Measurements from ENCODE around the gene GLB1L2.

The GLB1L2 gene

DNA sequence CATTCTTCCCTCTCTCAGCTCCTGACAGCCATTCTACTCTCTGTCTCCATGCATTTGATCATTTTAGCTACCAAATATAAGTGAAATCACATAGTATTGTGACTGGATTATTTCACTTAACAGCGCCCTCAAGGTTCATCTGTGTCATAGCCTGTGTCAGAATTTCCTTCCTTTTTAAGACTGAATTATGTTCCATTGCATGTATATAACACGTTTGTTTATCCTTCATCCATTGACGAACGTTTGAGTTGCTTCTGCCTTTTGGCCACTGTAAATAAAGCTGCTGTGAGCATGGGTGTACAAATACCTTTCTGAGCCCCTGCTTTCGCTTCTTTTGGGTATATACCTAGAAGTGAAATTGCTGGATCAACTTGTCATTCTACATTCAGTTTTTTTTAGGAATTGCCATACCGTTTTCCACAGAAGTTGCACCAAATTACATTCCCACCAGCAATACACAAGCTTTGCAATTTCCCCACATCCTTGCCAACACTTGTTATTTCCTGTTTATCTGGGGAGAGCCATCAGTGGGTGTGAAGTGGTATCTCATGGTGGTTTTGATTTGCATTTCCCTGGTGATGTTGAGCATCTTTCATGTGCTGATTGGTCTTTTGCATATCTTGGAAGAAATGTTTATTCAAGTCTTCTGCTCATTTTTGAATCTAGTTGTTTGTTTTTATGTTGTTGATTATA, 17.5 kb downstream of the GLB1L2 start:
- no peak for DNase-seq

DNA sequence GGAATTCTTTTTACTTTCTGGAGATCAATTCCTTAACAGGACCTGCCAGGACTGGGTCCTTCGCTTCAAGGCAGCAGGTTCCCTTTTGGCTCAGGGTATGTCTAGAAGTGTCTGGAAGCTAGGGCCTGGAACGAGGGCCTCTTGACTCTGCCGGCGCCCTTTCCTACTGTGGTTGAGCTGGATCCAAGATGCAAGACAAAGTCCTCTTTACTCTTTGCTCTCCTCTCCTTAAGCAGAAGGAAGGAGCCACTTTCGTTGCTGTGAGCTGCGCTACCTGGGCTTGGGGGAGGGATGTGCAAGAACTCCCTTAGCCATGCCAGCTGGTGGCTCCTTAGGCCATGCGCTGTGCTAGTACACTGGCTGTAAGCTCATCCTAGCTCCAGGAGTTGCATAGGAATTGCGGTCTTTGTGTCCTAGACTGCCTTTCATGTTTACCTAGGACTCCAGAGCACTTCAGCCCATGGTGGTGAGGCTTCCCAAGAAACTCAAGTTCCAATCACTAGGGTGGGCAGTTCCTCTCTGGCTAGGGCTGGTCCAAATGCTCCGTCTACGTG, 18.1 kb downstream of the GLB1L2 start:
- no peak for DNase-seq

DNA sequence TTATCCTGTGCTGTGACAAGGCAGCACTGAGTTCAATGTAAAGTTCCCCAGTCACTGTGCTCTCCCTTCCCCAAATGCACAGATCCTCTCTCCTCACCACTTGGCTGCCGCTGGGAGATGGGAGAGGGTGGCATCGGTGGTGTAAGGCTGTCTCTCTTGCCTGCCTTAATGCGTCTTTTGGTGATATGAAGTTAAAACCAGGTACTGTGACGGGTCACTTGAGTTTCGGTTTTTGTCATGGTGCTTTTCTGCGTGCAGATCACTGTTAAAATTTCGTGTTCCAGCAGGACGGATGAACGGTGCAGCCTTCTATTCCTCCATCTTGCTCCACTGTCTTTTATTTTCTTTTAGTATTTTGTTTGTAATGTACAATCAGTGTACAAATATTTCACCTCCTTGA, 18.6 kb downstream of the GLB1L2 start:
- DNase-seq: no peak

DNA sequence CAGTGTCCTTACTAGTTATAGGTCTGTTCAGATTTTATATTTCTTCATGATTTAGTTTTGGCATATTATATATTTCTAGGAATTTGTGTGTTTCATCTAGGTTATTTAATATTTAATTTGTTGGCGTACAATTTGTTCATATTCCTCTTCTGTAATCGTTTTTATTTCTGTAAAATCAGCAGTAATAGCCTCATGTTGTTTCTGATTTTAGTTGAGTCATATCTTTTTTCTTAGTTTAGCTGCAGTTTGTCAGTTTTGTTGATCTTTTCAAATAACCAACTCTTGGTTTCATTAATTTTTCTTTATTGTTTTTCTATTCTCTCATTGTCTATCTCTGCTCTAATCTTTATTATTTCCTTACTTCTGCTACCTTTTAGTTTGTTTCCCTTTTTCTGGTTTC, 20.3 kb downstream of the GLB1L2 start:
- DNase-seq: no peak

DNA sequence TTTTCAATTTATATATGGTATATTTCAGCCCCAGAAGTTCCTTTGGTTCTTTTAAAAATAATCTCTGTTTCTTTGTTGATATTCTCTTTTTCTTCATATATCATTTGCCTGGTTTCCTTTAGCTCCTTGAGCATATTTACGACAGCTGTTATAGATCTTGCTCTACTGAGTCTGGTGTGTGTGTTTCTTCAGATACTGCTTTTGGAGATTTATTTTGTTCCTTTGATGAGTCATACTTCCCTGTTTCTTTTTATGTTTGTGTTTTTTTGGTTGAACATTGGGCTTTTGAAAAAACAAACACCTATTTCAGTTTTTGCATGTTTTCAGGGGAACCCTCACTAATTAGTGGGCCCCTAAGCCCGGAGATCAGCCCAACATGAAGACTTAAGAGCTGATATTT, 23.3 kb downstream of the GLB1L2 start:
- DNase-seq: no peak

DNA sequence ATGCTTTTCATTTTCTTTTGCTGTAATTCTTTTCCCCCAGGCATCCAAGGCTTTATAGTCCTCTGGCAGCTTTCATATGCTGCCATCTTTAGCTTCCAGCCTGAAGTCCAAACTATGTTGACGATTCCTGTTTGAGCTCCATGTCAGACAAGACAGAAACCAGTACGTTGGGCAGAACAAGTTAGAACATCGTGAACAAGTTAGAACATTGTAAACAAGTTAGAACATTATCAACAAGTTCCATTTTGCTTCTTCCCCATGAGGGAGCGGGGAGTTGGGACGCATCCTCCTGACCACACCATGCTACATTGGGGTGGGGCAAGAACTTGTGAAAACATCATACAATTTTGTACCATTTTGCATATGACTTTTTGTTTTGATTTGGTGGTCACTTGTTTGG, 23.9 kb downstream of the GLB1L2 start:
- DNase-seq: no peak

DNA sequence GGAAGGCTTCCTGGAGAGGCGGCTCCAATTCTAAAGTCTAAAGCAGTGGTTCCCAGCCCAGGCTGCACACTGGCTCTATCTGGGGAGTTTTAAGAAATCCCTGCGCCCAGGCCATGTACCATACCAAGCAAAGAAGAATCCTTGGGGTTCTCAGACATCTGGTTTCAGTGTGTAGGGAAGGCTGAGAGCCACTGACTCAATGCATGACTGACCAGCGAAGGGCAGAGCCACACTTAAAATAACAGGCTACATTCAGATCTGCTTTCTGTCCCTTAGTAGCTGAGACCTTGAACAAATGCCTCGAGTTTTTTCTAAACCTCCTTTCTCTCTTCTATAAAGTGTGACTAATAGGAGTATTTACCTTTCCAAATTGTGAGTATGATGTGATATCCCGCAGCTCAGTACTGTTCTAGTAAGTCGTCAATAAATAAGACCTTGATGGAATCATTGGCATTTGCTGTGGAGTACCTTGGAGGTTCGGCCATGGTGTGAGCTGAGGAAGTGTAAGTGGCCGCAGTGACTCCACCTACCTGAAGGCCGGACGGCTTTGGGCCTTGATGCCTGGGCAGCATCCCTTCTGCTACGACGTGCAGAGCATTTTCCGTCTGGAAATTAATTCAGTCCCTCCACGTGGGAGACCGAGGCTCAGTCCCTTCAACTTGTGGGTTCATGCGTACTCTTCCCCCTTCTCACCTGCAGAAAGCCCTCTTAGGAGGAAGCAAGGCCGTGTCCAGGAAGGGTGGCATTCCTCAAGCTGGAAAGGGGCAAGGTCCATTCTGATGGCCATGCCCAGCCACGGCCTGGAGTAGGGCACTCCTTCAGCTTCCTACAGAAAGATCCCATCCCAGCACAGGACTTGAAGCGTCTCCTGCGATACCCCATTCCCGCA, 25.1 kb downstream of the GLB1L2 start:
- no peak for DNase-seq

DNA sequence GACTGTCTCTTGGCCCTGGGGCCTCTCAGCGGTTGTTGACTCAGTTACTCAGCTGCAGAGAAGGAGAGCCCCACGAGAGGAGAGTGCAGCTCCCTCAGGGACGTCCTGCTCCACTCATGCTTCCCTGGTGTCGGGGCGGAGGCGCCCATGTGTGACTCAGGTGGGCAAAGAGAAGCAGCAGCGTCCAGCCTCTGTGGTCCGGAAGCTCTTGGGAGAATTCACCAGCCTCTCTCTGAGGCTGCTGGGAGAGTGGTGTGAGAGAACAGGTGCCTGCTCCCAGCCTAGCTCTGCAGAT, 25.7 kb downstream of the GLB1L2 start:
- no peak for DNase-seq

DNA sequence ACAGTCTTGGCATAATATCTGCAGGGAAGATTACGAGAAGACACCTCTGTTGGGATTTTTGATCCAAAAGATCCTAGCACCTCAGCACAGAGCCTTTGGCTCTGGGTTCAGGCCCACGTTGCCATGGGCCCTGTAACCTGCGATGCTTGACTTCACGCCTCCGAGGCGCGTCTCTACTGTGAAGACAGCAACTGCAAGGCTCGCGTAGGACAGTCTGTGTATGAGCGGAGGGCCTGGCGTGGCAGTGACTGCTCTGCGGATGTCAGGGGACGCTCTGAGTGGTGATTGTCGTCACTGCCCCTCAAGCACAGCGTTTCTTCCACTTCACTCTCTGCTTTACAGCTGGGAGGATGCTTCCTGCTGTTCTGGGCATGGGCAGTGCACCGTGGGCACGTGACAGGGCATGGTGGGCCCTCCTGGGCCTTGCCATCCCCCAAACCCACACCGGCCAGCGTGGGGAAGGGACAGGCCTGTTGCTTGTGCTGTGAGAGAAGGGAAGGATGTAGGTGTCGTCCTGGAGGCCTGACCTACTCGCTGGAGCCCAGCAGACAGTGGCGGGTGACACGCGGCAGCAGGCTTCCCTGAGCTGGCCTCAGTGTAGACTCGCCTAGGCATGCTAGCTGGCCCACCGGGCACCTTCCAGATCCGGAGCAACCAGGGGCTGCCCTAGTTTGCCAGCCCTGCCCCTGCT, 26.5 kb downstream of the GLB1L2 start:
- DNase-seq: no peak

DNA sequence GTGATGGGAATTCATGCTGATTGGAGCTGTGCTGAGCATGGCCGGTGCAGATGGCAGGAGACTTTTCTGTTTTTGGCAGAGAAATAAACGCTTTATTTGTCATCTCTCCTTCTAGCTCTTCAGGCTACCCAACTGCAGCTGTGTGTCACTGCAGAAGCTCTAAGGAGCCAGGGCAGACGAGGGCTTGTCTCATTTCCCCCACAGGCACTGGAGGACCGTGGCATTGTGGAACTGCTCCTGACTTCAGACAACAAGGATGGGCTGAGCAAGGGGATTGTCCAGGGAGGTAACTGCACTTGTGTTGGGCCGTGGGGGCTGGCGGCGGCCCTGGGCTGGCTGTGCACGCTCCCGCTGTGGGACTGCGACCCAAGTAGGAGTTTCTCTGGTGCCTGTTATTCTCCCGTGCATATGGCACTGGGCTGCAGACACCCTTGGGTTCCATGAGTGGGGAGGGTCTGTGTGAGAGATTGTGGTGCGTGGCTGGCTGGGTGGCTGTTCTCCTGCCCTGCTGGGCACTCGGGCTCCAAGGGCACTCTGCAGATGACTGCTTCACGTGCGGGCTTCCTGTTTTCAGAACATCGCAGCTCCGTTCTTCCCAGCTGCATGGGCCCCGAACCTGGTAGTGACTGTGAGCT, 27.2 kb downstream of the GLB1L2 start:
- DNase-seq: no peak

DNA sequence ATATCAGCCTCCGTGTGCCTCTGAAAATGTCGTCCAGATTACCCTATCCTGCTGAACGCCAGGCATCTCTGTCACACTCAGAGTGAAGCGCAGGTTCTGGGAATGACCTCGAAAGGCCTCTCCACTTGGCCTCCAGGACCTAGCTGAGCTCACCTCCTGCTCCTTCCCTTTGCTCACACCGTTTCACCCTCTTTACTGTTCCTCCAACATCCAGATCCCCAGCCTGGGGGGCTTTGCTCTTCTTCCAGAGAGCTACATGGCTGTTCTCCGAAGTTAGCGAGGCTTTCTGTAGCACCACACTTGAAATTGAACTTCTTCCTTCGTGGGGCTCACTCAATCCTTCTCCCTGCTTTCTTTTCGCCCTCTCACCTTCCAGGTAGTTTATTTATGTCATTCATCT, 27.9 kb downstream of the GLB1L2 start:
- DNase-seq: no peak

DNA sequence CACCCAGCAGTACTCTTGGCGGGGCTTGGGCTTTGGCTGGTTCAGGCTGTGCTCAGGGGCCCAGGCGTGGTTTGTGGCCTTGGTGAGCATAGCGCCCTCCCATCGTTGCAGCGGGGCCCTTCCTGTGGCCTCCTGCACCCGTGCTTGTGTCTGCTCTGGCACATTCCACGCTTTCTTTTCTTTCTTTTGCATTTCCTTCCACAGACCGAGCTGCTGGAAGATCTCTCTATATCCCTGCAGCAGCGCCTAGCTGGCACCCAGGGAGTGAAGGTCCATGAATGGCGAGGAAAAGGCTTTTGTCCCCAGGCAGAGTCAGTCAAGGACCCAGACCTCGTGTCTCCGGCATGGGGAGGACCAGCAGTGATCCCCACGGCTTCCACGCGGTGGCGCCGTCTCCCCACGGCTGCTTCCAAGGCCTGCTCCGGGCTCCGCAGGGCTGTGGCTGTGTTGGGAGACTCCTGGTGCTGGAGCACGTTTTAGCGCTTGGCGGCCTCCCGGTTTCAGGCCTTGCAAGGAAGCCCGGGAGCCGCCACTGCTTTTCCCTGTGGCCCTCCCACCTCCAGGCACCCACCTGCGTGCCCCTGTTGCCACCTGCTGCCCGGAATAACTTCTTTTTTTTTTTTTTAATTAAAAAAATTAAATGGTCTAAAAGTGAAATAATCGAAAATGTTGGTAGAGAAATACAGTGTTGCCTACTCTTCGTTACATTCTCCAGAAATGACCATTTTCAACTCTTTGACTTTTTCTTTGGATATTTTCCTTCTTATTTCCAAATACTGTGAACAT, 28.5 kb downstream of the GLB1L2 start:
- DNase-seq: peak; percentile 25

DNA sequence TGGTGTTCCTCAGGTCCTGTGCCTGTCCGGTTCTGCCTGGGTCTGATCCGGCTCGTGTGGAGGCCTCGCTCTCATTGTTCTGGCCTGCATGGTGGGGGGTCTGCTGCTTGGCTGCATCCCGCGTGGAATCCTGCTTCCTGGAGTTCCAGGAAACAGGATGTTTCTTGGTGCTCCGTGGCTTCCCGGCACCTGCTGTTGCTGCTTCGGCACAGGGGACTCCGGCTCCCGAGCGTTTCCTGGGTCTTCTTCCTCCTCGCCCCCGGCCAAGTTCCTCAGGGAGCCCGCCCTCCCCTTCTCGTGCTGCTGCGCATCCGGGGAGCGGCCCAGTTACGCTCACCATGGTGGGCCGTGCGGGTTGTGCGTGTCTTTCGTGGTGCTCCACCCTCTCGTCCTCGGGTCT, 29.9 kb downstream of the GLB1L2 start:
- no peak for DNase-seq

DNA sequence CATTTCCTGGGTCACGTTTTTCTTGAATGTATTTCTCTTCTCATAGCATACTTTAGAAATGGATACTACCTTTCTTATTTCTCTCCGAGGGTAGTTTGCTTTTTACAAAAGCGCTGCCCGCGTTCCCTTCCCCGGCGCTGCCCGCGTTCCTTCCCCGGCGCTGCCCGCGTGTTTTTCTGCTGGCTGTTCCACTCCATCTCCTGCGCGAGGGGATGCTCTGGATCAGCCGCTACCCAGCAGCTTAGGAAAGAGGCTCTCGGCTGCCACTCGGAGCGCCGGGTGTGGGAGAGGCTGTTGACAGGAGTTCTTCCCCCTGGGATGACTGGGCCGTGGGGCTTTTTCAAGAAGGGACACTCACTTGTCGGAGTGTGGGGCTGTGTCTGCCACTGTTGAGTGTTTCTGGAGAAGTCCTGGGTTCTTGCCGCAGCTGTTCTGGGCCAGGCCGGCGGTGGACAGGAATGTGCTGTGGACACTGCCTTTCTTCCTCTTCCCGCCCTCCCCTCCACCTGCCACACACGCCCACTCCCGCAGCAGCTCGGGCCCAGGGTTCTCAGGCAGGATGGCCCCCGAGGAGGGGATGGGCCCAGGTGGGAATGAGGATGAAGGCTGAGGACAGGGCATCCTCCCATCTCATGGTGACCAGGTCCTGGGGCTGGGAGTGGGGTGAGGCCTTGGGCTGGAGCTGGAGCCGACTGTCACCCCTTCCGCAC, 30.6 kb downstream of the GLB1L2 start:
- DNase-seq: no peak

DNA sequence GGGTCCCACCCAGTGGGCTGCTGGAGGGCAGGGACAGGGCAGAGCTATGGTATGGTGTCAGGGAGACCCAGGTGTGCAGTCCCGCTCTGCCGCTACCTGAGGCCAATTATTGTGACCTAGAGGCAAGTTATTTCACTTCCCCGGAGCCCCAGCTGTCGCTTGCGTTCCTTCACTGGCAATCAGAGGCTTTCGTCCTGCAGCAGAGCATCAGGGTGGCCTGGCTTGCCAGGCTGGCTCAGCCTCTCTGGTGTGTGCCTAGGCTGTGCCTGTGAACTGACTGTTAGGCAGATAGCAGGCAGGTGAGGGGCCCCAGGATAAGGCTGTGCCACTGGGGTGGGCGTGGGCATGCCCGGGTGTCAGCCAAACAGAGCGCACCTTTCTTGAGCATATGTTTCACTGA, 31.4 kb downstream of the GLB1L2 start:
- DNase-seq: no peak

DNA sequence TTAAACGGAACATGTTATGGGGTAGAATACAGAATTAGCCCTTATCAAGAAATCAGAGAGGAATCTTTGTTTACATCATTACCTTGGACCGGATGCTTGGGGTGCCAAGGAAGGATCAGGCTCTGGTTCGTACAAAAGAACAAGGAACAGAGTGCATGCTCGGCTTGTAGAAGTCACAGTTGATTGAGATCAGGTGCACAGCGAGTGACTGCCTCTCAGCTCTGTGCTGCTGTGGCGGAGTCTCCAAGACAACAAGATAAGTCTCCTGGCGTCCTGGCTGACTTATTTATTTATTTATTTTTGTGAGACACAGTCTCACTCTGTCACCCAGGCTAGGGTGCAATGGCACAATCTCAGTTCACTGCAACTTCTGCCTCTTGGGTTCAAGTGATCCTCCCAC, 31.8 kb downstream of the GLB1L2 start:
- DNase-seq: no peak

DNA sequence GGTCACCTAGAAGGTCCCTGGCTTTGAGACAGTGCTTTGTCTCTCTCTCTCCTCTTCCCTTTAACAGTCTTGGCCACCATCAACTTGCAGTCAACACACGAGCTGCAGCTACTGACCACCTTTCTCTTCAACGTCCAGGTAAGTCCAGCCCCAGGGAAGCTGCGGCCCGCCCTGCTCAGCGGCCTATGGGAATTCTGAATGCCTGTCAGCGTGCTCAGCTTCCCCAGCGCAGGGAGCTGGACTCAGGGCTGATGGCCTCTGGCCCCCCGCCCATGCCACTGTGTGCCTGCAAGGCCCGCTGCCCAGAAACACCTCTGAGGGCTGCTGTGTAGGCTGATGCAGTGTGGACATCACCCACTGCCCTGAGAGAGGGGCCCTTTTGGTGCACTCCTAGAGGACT, 32.5 kb downstream of the GLB1L2 start:
- no peak for DNase-seq

DNA sequence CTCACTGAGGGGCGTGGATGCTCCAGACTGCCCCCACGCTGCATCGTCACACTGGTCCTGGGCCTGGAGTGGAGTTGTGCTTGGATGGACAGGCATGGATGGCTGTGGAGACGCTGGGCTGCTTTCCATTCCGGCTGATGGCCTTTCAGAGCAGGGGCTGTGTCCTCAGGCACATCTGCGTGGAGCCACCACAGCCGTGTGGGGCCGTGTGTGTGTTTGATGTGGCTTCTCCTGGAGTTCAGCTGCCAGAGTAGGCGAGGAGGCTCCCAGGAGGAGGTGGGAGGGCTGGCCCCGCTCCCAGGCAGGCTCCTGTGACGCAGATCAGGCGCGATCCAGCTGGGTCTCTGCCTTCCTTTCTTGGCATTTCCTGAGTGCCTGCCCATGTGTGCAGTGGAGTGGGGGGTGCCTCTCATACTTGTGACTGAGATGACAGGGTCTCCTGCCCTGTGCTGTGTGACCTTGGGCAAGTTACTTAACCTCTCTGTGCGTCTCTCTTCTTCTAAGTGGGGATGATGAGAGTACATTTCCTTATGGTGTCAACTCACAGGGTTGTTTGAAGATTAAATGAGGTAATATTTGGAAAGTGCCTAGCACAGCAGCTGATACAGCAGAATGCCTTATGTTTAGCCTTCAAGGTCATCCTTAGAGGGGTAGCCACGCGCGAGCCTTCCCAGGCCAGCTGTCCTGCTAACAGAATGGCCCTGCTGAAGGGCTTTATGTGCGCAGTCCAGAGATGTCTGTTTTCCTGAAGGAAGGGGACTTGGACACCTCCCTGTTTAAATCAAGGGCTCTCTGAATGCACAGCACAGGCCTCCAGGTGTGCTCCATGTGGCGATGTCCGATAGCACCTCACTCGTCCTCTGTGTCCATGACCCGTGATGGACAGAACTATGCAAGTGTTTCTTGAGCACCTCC, 33.5 kb downstream of the GLB1L2 start:
- no peak for DNase-seq

DNA sequence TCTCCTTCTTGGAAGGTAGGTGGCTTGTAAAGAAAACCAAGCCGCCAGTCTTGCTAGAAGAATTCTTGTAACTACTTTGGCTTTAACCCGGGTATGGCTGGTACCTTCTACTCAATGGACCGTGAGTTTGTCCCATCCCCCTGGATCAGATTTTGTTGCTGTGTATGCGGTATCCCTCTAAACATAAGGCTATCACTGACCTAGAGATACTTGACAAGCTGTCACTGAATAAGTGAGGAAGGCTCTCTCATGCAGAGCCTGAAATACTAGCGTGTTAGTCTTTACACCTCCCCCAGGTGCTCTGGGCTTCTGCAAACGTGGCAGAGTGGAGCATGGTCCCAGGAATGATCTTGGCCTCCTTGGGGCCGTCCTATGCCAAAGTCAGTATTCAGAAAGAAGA, 34.5 kb downstream of the GLB1L2 start:
- no peak for DNase-seq

DNA sequence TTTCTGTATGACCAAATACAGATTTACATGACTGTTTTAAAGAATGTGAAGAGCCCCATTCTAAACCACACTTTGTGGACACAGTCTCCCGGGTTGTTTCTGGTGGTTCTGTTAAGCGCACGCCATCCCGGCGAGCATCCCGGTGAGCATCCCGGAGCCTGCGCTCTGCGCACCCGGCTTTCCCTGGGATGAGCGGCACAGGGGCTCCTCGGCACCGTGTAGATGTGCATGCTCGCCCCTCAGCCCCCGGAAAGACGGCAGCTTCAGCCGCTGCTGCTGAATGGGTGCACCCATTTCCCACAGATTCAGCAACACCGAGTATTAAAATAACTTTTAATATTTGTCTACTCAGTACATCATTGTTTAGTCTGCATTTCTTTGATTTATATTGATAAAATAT, 36.0 kb downstream of the GLB1L2 start:
- DNase-seq: no peak

All from DMS 273 treated with DMSO at 0.1 percent for 48 hours (cell line).